MM.1S (cell line): ENCODE data around the gene USF3.

Experiments used
- DNase-seq: peaks from one replicate; pipeline ENCODE4 v3.0.0-alpha.2; 2015
- H2AFZ ChIP-seq: fragments of 300-600 bp; sonication (generic); 2 replicates; pipeline ENCODE4 v1.6.0; 2016; ENCODE audit warnings: antibody characterized with exemption, low read length
- H3F3A ChIP-seq: fragments of 300-600 bp; sonication (generic); 2 replicates; pipeline ENCODE4 v1.6.1; 2016; ENCODE audit warnings: mild to moderate bottlenecking, antibody characterized with exemption, low read length, moderate library complexity, mixed read lengths; ENCODE audit not compliant: insufficient read depth
- H3K27ac ChIP-seq: fragments of 300-600 bp; sonication (generic); 2 replicates; pipeline ENCODE4 v1.5.1; 2016; ENCODE audit warnings: mild to moderate bottlenecking, low read length
- H3K27me3 ChIP-seq: fragments of 300-600 bp; sonication (generic); replicated peaks from 2 replicates; pipeline ENCODE4 v1.6.0; 2016; ENCODE audit warnings: low read length; ENCODE audit not compliant: insufficient read depth
- H3K36me3 ChIP-seq: fragments of 300-600 bp; sonication (generic); replicated peaks from 2 replicates; pipeline ENCODE4 v1.6.1; 2016; ENCODE audit warnings: mild to moderate bottlenecking, low read length, mixed read lengths; ENCODE audit not compliant: insufficient read depth
- H3K4me1 ChIP-seq: fragments of 300-600 bp; sonication (generic); 2 replicates; pipeline ENCODE4 v1.6.1; 2016; ENCODE audit warnings: low read length, mixed read lengths
- H3K4me2 ChIP-seq: fragments of 300-600 bp; sonication (generic); 2 replicates; pipeline ENCODE4 v1.6.0; 2016; ENCODE audit warnings: low read depth, low read length
- H3K4me3 ChIP-seq: fragments of 300-600 bp; sonication (generic); 2 replicates; pipeline ENCODE4 v1.5.1; 2016; ENCODE audit warnings: low read length, mixed read lengths
- H3K79me2 ChIP-seq: fragments of 300-600 bp; sonication (generic); 2 replicates; pipeline ENCODE4 v1.6.1; 2016; ENCODE audit warnings: mixed run types, low read length, mixed read lengths
- H3K9ac ChIP-seq: fragments of 300-600 bp; sonication (generic); 2 replicates; pipeline ENCODE4 v1.6.1; 2016; ENCODE audit warnings: low read length, mixed read lengths
- H3K9me2 ChIP-seq: fragments of 300-600 bp; sonication (generic); replicated peaks from 2 replicates; pipeline ENCODE4 v1.6.1; 2016; ENCODE audit warnings: mild to moderate bottlenecking, low read length, mixed read lengths; ENCODE audit not compliant: insufficient read depth
- H3K9me3 ChIP-seq: fragments of 300-600 bp; sonication (generic); replicated peaks from 2 replicates; pipeline ENCODE4 v1.6.1; 2016; ENCODE audit warnings: mild to moderate bottlenecking, low read length, mixed read lengths; ENCODE audit not compliant: insufficient read depth
- H4K20me1 ChIP-seq: fragments of 300-600 bp; sonication (generic); 2 replicates; pipeline ENCODE4 v1.6.1; 2016; ENCODE audit warnings: mild to moderate bottlenecking, low read length, moderate library complexity, mixed read lengths; ENCODE audit not compliant: insufficient read depth
- CTCF ChIP-seq: fragments of 300-600 bp; sonication (generic); IDR thresholded peaks from 2 replicates; pipeline ENCODE4 v1.5.1; 2016; ENCODE audit warnings: antibody characterized with exemption, low read length, mixed read lengths
- EZH2 ChIP-seq: fragments of 300-600 bp; sonication (generic); optimal IDR thresholded peaks from 2 replicates; pipeline ENCODE3; 2017; ENCODE audit warnings: low read depth, mild to moderate bottlenecking, antibody characterized with exemption, low read length, mixed read lengths
- EZH2phosphoT487 ChIP-seq: fragments of 300-600 bp; sonication (generic); IDR thresholded peaks from 2 replicates; pipeline ENCODE4 v1.6.1; 2018; ENCODE audit warnings: antibody characterized with exemption, low read length

The USF3 gene

GRCh38 chr3:113685956-113686721 is 10.3 kb downstream of the USF3 start:
- no peaks in the 10 kb centered on the region for H4K20me1 ChIP-seq
- H3K79me2 ChIP-seq: no peaks in the 10 kb centered on the region
- H3K9me2 ChIP-seq: no peaks in the 10 kb centered on the region
- H3K27ac ChIP-seq: no peak overlapping the region
- no peaks in the 10 kb centered on the region for H3K9me3 ChIP-seq
- H3K9ac ChIP-seq: no peak overlapping the region
- no peaks in the 10 kb centered on the region for H3F3A ChIP-seq
- DNase-seq: no peak
- no peak for TF ChIP-seq EZH2phosphoT487
- TF ChIP-seq EZH2: no peak
- no peak for TF ChIP-seq CTCF
- H3K4me1 ChIP-seq: no peaks in the 10 kb centered on the region
- no peaks in the 10 kb centered on the region for H3K36me3 ChIP-seq
- H3K4me3 ChIP-seq: no peak overlapping the region
- H2AFZ ChIP-seq: no peak overlapping the region
- H3K27me3 ChIP-seq: no peaks in the 10 kb centered on the region
- no peak overlapping the region for H3K4me2 ChIP-seq

- H3K36me3 ChIP-seq: no peaks in the 10 kb centered on the region
- no peaks in the 10 kb centered on the region for H3K27me3 ChIP-seq
- no peaks in the 10 kb centered on the region for H3K79me2 ChIP-seq
- no peaks in the 10 kb centered on the region for H4K20me1 ChIP-seq
- H3K4me1 ChIP-seq: no peaks in the 10 kb centered on the region
- no peak overlapping the region for H3K9ac ChIP-seq
- H3K9me3 ChIP-seq: no peaks in the 10 kb centered on the region
- no peak overlapping the region for H3K4me3 ChIP-seq
- no peak for DNase-seq
- no peaks in the 10 kb centered on the region for H3F3A ChIP-seq
- no peak overlapping the region for H3K27ac ChIP-seq
- no peaks in the 10 kb centered on the region for H3K9me2 ChIP-seq
- TF ChIP-seq EZH2 (no peak), EZH2phosphoT487 (no peak), CTCF (no peak)
- H3K4me2 ChIP-seq: no peak overlapping the region
- no peak overlapping the region for H2AFZ ChIP-seq
These were observed 11.3 kb downstream of the USF3 start for GRCh38 chr3:113685124-113685523.

- TF ChIP-seq EZH2phosphoT487 (no peak), CTCF (no peak), EZH2 (no peak)
- Histone ChIP-seq H3K4me2 (no peak overlapping the region), H4K20me1 (no peaks in the 10 kb centered on the region)
These were observed 12.1 kb downstream of the USF3 start for GRCh38 chr3:113684271-113684819.

More at GRCh38 chr3:113684271-113684819, 12.1 kb downstream of the USF3 start:
- Histone ChIP-seq H3K36me3 (no peaks in the 10 kb centered on the region), H2AFZ (no peak overlapping the region), H3K4me3 (no peak overlapping the region), H3K27ac (no peak overlapping the region), H3K9me2 (no peaks in the 10 kb centered on the region), H3K79me2 (no peaks in the 10 kb centered on the region), H3K9me3 (no peaks in the 10 kb centered on the region), H3F3A (no peaks in the 10 kb centered on the region), H3K27me3 (no peaks in the 10 kb centered on the region), H3K9ac (no peak overlapping the region), H3K4me1 (no peaks in the 10 kb centered on the region)
- DNase-seq: no peak
